HG02885 (cell line): ENCODE measurements around the gene SRSF1.

Source experiments
- ATAC-seq: cut with Tn5 transposase; IDR thresholded peaks from one replicate; pipeline ENCODE4 v1.9.1; 2021; ENCODE audit warnings: mild to moderate bottlenecking; ENCODE audit not compliant: unreplicated experiment, poor library complexity

SRSF1 gene

GRCh38 chr17:58019521-58019920 lies 12.5 kb upstream of the SRSF1 start:
- no peak for ATAC-seq

DNA sequence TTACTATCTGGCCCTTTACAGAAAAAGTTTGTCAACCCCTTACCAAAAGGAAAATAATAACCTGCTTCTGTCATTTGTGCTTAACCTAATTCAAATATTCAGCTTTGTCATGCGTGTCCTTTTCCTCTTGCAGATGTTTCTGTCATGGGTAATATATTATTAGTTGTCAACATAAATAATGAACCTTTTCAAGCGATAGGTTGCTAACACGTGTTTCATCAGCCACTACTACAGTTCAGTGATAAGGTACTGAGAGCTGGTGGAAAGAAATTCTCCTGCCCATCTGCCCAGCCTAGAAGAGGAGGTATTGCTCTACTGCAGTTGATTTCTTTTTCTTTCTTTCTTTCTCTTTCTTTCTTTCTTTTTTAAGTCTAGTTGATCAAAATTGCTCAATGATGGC lies 12.0 kb upstream of the SRSF1 start:
- no peak for ATAC-seq

- ATAC-seq = no peak
Measured at GRCh38 chr17:58010067-58010799, 3.2 kb upstream of the SRSF1 start.

- peak; percentile 23 for ATAC-seq
Measured at GRCh38 chr17:58007781-58008706, 998 bp upstream of the SRSF1 start.

GRCh38 chr17:58006560-58006923 lies 504 bp downstream of the SRSF1 start:
- peak; percentile 17 for ATAC-seq

GRCh38 chr17:58005728-58006559 lies 1.1 kb downstream of the SRSF1 start:
- no peak for ATAC-seq

DNA sequence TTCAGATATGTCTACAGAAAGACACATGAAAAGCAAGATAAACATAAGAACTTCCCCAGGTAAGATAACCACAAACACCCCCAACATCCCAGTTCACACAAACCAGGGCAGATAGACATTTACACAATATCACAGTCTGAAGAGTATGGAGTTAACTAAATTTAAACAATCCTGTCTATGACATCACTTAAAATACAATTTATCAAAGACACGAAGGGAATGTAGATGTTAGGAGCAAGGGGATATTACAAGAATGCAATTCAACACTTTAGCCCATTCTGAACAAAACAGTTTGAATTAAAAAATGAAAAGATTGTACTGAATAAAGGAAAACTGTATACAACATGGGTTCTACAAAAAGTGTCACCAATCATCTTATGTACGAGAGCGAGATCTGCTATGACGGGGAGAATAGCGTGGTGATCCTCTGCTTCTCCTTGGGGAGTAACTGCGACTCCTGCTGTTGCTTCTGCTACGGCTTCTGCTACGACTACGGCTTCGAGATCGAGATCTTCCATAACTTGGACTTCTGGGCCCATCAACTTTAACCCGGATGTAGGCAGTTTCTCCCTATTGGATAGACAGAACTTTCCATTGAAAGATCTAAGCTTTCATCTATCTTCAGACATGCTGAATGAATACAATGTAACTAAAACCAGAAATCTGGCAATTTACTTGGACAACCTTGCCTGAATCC lies 1.9 kb downstream of the SRSF1 start:
- ATAC-seq = no peak

- ATAC-seq = no peak
Measured at GRCh38 chr17:58004060-58004459, 3.0 kb downstream of the SRSF1 start.

DNA sequence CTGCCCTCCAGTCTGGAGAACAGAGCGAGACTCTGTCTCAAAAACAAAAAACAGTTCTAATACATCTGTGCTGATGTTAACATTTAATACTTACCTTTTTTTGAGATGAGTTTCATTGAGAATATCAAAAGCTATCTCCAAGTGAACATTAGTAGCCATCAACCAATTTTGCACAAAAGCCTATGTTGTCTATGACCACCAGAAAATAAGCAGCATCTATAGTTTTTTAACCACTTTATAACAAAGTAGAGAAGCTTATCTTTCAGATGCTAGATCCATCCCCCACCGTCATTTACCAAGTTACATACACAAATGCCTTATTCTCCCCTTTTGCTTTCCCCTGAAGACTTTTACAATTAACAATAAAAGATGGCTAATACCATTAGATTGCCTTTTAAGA lies 4.1 kb downstream of the SRSF1 start:
- no peak for ATAC-seq

- no peak for ATAC-seq
Measured at GRCh38 chr17:58002154-58002948, 4.7 kb downstream of the SRSF1 start.

DNA sequence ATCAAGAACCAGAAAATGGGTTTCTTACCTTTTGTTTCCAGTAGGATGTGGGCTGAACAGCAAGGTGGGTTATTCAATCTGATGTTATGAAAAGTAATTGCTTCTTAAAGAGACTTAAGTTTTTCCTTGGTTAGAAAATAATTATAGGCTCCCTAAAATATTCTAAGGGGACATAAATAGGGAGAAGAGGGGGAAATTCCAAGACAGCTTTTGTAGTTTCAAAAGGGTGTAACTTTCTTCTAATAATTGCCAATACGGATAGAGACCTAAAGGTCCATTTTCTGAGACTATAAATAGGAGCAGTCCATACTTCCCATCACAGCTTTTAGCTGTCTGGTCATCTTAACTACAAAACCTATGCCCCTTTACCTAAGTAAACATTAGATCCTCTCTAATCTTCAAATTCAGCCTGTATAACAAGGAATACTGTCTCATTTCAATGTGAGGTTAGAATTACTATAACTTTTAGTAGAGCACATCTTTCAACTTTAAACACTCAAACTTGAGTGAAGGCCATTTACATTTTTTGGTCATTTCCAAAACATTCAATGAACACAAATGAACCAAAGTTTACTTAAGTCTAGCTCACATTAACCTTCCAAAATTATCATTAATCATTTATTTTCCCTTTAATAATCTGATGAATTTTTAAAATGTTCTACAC lies 5.5 kb downstream of the SRSF1 start:
- ATAC-seq = no peak

GRCh38 chr17:57999496-58000017 lies 7.5 kb downstream of the SRSF1 start:
- peak; percentile 59 for ATAC-seq

DNA sequence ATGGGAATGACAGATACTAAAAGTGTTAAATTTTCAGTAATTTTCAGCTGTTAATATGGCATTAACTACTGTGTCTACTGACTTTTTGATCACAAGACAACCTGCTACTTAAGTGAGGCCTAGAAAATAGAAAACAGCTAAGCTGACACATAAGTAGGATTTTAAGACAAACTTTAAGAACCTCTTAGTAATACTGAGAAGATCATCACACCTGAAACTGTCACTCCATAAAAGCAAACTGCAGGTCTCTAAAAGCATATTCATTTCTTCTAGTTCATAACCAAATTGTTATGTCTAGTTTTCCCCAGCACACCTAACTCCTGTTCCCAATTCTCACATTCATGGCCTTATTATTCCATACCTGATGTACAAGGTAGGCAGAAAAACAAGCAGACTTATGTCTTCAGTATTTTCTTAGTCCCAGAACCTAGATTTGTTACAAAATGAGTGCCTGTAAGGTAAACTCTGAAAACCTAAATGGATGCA lies 8.0 kb downstream of the SRSF1 start:
- ATAC-seq = no peak

DNA sequence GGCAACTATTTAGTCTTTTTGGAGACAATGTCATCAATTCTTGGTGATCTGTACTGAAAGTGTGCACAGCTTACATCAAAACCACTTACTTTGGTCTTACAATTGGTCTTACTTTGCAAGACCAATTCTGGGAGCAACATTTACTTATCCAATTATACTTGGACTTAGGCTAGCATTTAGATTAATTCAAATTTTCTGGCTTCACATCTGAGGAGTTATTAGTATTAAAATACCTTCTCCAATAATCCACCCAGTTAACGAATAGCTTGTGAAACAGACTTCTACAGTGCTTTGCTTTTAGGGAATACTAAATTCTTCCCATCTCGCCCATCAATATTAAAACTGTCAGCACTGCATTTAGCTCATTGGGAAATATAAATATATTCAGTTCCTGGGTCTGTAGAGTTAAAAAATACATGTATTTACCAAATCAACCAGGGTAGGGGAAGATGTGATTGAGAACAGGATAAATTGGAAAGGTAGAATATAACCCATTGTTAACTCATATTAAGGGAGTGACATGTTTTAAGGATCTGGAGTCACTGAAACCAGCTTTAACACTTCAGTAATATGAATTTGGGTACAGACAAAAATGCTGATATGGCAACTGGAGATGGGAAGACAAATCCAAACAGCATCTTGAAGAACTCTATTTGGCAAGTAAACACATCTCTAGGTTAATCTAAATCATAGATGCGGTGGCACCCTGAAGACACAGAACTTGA lies 9.8 kb downstream of the SRSF1 start:
- no peak for ATAC-seq

- ATAC-seq = peak; percentile 66
Measured at GRCh38 chr17:57995076-57995956, 11.7 kb downstream of the SRSF1 start.

GRCh38 chr17:57994436-57994835 lies 12.6 kb downstream of the SRSF1 start:
- no peak for ATAC-seq
